COLO668 (cell line): ENCODE measurements around the gene PDHA2.
"Not testable (repeated sequence)": the region's sequence is repeated elsewhere in the genome, so short reads cannot be mapped to it uniquely, and the experiment has no call there.

Experiments used
- DNase-seq: peaks from one replicate; lab custom pipeline; 2025; ENCODE audit not compliant: unreplicated experiment; lab: John Stamatoyannopoulos, UW

PDHA2 gene

DNA sequence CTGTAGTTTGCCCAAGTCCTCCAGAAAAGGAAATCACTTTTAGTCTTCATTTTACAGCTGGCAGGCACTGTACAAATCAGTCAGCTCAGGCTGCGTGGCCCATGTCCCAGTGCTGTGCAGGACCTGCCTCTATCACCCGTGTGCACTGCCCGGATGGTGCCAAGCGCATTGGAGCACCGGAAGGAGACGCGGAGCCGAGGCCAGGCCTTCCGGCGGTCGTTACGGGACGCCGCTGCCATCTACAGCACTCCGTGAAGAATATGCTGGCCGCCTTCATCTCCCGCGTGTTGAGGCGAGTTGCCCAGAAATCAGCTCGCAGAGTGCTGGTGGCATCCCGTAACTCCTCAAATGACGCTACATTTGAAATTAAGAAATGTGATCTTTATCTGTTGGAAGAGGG, at the start of gene PDHA2:
Gene PDHA2, plus strand, starts transcription at position 203 of the 400 bp plus-strand sequence. Its CDS starts 58 bp downstream, at position 261.
- no peak for DNase-seq

DNA sequence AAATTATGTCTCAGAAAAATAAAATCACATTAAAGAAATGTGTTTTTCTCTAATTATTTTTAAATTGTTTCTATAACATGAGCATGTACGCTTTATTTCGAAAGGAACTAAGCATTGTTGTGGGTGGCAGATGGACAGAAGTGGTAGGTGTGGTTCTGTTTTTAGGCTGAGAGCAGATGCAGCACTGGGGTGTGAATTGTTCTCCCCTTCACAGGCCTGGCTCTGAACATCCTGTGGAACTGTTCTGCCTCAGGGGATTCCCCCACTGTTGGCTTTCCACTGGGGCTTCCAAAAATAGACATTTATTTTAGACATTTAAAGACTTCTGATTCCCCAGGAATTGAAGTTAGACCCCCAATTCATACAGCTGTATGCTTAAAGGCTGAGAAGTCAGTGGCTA, 41.9 kb upstream of the PDHA2 start:
- DNase-seq = no peak

DNA sequence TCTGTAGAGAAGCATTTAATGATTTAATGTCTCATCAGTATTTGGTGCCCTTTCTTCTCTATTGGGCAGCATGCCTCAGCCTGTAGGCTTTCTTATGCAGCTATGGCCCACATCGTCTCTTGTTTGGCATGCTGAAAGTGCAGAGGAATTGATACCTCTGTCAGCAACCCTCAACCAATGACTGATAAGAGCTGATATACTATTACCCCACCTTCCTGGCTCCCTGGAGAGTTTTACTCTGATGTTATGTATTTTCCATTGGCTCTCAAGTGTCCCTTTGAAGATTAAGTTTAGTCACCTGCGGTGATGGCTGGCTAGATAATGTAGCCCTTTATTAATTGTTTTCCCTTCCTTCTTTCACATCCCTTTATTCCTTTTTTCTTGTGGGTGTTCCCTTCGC, 41.2 kb upstream of the PDHA2 start:
- no peak for DNase-seq

DNA sequence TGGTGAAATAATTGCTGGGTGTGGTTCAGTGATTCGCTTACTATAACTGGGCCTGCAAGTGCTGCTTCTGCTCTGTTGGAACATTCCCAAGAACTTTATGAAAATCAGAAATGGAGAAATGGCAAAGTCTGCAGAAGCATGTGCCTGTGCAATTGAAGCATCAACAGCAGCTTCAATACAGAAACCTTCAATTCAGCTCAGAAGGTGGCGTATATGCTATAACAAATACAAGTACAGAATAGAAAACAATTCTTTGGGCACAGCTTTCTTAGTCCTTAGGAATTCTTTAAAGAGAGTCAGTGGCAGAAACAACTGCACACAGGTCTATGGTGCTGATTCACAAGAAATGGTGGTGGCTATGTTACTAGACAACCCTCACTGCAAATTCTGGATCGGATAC, 18.0 kb upstream of the PDHA2 start:
- DNase-seq = no peak

DNA sequence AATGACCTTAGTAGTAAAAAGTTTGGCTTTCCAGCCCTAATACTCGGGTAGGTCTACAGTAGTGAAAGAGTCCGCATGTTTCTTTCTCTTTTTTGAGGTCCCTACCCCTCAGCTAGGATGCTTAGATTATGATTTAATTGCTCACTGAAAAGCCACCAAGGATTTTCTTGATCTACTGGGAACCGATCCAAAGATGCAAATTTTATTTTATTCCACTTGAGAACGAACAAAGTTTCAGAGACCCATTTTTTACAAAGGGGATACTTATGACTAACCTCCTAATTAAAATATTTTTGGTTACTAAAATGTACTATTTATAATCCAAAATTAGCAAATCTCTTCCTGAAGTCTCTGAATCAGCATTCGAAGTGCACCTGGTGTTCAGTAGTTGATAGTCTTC, 14.3 kb upstream of the PDHA2 start:
- DNase-seq = no peak

DNA sequence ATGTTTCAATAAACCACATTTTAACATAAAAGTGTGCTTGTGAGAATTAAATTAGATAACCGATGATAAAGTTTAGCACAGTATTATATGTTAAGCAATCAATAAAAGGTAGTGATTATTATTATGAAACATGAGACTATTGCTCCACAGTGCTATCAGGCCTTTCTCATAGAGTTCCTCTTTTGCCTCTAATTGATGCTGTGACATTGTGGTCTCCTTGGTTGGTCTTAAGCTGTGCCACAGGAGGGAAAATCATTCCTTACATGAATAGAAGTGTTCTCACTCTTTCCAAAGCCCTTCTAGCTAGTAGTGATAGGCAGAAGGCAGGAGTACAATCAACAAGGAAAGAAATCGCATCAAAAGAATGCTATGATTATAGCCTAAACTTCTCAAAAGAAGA, 9.2 kb upstream of the PDHA2 start:
- no peak for DNase-seq

DNA sequence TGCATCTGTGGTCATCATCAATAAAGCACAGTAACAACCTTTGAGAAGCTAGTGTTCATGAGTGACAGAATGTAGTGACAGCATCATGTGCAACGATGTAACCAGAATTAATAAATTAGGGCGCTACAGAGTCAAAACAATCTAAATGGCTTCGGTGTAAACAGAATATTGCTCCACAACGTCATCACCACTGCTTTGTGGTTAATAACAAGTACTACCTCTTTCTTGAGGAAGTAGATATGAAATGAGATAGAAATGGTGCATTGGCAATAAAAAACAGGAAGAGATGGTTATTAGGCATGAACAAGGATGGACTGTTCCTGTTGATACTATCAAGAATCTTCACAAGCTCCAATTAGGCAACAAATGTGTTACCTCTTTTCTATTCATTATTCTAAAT, 8.7 kb upstream of the PDHA2 start:
- DNase-seq = no peak

DNA sequence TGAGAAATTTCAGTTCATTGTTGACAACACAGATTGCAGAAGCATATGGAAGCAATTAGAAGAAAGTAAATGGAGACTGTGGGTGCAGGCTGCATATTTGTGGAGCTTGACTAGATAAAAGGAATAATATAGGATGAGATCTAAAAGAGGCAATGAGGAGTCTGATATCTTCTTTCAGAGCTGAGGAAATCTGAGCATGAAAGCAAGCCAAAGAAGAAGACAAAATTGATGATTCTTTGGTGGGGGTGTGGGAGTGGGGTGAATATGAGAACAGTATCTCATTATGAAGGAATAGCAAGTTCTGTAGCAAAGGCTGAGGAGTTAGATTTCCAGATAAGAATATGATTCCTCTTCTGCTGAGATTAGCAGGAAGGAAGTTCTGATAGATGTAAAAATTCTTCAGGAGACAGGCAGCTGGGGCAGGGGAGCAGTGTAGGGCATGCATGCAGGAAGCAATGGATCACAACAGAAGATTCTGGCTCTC, 6.1 kb upstream of the PDHA2 start:
- no peak for DNase-seq

DNA sequence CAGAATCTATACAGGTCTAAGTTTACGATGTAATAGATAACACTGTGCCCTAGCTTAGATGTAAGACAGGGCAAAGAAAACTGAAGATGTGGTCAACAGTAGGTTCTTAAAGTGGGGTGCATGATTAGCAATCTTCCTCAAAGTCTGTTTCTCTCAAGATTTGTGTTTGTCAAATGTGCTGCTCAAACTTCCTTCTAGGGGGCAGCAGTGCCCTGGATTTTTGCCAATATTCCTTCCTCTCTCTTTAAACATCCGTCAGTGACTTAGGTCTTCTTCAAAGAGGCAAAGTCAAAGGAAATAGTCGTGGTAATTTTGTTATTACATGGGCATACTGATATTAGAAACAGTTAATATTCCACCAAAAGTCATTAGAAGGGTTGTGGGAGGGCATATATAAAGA, 4.2 kb upstream of the PDHA2 start:
- DNase-seq = no peak

DNA sequence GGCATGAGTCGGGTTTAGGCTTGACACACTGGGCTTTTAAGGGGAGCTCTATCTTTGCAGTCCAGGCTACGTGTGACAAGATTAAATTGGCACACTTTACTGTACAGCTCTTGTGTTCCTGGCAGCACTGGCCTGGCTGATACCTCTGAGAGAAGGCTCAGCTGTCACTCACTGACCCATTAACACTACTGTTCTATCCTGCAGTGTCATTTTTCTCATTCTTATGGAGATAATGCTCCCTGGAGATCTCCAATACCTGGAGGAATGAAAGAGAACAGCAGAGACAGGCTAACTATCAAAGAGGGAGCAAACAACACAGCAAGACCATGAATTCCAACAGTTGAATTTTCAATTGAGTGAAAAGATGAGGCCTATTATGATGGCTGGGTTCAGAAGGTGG, 1.7 kb upstream of the PDHA2 start:
- DNase-seq = no peak

DNA sequence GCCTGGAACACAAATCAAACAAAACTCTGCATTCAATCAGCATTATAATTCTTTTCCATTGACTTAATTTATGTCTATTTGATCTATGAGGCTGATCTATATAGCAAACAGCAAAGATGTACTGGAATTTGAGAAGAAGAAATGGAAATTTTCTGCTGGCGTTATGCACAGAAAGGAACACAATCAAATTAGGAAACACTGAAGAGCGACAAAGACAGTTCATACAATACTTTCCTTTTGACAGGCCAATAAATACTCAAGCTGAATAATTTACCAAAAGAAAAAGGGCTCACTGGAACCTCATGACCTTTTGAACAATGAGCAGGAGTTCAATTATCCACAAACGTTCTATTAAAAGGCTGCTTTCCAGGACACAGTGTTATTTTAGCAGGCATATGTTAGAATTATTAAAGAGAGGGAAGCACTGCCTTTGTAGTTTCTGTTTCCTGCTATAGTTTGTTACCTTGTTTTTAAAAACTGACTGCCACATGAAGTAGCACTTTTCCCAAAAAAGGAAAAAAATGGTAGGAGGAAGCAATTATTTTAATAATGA, 8.1 kb downstream of the PDHA2 start:
- no peak for DNase-seq

DNA sequence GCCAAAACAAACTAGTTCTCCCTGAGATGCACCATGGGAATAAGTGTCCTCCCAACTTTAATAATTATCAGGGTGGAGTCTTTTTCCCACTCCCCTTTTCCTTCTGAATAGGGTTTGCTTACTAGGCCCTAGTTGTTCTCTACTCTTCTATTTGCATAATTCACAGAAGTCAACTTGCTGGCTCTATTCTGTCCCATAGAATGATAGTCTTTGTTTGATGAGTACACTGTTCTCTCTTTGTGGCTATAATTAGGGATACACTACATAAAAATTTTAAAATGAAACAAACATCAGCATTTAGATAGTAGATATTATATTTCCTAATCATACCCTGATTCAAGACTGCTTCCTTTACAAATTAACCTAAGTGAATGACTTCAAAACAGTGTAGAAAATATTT, 10.3 kb downstream of the PDHA2 start:
- DNase-seq = no peak

DNA sequence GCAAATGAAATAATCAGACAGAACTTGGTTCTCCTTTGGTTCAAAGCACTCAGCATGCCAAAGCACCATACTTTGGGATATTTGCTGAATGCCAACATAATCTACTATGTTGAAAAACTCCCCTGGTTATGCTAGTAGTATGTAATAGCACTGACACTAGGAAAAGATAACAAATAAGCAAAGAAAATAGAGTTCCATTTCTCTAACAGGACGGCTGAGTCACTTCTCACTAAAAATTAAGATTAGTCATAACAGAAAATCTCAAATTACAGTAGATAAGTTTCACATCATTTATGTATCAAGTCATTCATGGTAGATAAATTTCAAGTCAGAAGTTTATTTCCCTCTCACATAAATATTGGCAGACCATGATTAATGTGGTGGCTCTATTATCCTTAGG, 17.9 kb downstream of the PDHA2 start:
- DNase-seq = no peak

DNA sequence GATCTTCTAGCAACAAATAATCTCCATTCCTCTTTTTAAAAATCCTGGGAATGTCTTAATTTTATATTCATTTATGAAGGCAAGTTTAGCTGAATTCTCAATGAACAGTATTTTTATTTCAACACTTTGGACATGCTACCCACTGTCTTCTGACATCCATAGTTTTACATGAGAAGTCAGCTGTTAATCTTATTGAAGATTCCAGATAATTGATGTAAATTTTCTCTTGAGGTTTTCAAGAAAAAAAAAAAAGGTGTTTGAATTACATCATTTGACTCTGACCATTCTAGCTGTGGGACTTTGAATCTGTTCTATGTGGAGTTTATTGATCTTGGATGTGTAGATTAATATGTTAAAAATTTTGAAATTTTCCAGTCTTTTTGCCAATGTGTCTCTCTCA, 28.0 kb downstream of the PDHA2 start:
- DNase-seq = no peak

DNA sequence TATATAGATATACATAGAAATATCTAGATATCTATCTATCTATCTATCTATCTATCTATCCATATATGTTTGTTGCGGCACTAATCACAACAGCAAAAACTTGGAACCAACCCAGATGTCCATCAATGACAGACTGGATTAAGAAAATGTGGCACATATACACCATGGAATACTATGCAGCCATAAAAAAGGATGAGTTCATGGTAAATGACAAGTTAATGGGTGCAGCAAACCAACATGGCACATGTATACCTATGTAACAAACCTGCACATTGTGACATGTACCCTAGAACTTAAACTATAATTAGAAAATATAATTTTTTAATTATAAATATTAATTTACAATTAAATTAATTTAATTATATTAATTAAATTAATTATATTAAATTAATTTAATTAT, 29.5 kb downstream of the PDHA2 start:
- DNase-seq = not testable (repeated sequence)

DNA sequence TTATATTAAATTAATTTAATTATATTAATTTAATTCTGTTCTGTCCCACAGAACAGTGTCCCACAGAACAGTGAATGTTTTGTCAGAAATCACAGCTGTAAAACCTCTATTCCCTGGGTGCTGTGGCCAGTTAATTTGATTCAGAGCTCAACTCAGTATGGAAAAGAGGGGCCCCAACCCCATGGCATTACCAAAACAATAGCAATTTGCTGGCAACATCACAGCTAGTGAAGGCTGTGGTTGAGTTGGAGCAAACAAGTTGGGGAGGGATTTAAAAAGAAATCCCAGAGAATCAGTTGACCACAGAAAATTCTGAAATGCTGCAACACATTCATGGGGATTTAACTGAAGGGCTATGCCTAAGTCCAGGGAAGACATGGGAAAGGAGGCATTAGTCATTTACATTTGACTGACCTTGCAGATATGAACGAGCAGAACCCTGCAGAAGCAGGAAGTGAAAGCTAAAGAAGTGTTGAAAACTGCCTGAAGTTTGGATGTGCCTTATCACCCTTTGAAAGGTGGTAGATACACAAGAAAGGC, 30.1 kb downstream of the PDHA2 start:
- DNase-seq = no peak

DNA sequence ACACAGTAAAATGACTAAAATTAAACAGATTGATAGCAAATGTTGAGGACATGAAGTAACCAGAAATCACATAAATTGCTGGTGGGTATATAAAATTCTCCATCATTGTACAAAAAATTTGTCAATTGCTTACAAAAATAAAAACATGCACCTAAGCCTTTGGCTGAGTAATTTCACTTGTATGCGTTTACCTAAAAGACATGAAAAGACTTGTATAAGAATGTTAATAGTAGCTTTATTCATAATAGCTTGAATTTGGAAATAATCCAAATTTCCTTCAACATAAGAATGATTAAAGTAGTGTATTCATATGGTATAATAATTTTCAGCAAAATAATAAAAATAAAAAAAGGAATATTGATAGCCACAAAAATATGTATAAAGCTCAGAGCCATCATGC, 37.7 kb downstream of the PDHA2 start:
- no peak for DNase-seq

DNA sequence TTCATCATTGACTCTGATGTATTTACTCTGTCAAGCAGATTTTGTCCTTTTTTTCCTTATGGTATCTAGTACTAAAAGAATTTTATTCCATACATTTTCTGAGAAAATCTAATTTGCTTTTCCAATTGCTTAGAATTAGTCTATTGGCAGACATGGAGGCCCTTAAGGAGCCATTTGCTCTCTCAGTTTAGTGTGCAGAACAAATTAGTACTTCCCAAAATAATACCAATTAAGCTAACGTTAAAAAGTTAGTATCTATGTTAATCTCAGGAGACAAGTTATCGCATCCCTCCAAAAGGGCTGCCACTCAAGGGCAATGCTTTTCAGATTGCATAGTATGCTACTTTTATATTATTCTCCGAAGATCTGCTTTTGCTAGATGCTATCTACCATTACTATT, 47.7 kb downstream of the PDHA2 start:
- DNase-seq = no peak

DNA sequence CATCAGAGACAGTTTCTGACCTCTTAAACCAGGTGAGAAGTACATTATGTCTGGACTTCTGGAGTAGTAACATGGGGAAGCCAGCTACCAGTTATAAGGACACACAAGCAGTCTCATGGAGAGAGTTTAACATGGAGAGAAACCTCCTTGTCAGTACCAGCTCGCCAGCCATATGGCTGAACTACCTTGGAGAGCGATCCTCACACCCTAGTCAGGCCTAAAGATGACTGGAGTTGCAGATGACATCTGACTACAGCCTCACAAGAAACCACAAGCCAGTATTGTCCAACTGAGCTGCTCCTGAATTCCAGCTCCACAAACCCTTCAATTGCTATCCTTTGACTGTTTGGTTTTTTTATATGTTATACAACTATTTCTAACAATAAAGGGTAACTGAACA, 49.8 kb downstream of the PDHA2 start:
- no peak for DNase-seq
